SK-N-SH (cell line): ENCODE results near the gene TMEM134. TPM values are rescaled to one million over a fixed set of nuclear protein-coding genes. Genes with fewer than 3 reads are reported as not detected.

Source experiments
- CTCF ChIA-PET: fragments of 300-600, 350-600 bp; formaldehyde crosslinking; extraction: SDS; loops from one replicate; lab custom pipeline; 2021; lab: Yijun Ruan, JAX
- POLR2A ChIA-PET: fragments of 350-600 bp; sonication (Branson Sonifier 250); formaldehyde crosslinking; extraction: SDS; loops from one replicate; lab custom pipeline; 2020; ENCODE audit warnings: antibody characterized with exemption, inconsistent platforms; lab: Yijun Ruan, JAX
- DNase-seq: peaks from one replicate; pipeline ENCODE4 v3.0.0; 2012
- H2AFZ ChIP-seq: fragments of 200-600 bp; sonication (generic); 2 replicates; pipeline ENCODE4 v1.8.1; 2016; ENCODE audit warnings: antibody characterized with exemption, mild to moderate bottlenecking, low read depth
- H3F3A ChIP-seq: fragments of 200-600 bp; sonication (generic); replicated peaks from 2 replicates; pipeline ENCODE3; 2016; ENCODE audit warnings: antibody characterized with exemption, mild to moderate bottlenecking; ENCODE audit not compliant: insufficient read depth
- H3K27ac ChIP-seq, 2 experiments: fragments of 200-500 bp in 1 of 2; fragments of 200-600 bp in 1 of 2; sonication (Bioruptor generic) in 1 of 2; sonication (generic), shearing (Covaris generic) in 1 of 2; 2 replicates each; pipeline versions ENCODE4 v1.5.1 to v1.6.1; 2014 to 2016; ENCODE audit warnings: low read depth in 2 of 2, inconsistent platforms in 1 of 2, low read length in 1 of 2, mild to moderate bottlenecking in 1 of 2, mixed read lengths in 1 of 2
- H3K27me3 ChIP-seq: fragments of 200-600 bp; sonication (generic), shearing (Covaris generic); 2 replicates; pipeline ENCODE4 v1.6.1; 2016; ENCODE audit warnings: mixed run types; ENCODE audit not compliant: insufficient read depth
- H3K36me3 ChIP-seq, 2 experiments: fragments of 200-500 bp in 1 of 2; fragments of 200-600 bp in 1 of 2; sonication (Bioruptor generic) in 1 of 2; sonication (generic) in 1 of 2; replicated peaks in 1 of 2; 2 replicates each; pipeline versions ENCODE3 to v1.5.1; 2014 to 2016; ENCODE audit warnings: low read length in 1 of 2, mild to moderate bottlenecking in 1 of 2; ENCODE audit not compliant: insufficient read depth in 2 of 2, control insufficient read depth in 1 of 2
- H3K4me1 ChIP-seq, 2 experiments: fragments of 200-500 bp in 1 of 2; fragments of 200-600 bp in 1 of 2; sonication (Bioruptor generic) in 1 of 2; sonication (generic), shearing (Covaris generic) in 1 of 2; 2 replicates each; pipeline versions ENCODE4 v1.5.1 to v1.6.1; 2014 to 2016; ENCODE audit warnings: low read depth in 1 of 2, low read length in 1 of 2, mixed run types in 1 of 2; ENCODE audit not compliant: insufficient read depth in 2 of 2, control insufficient read depth in 1 of 2
- H3K4me2 ChIP-seq: fragments of 200-600 bp; sonication (generic), shearing (Covaris generic); 2 replicates; pipeline ENCODE4 v1.6.1; 2017; ENCODE audit warnings: mixed run types
- H3K4me3 ChIP-seq, 2 experiments: fragments of 200-500 bp in 1 of 2; fragments of 200-600 bp in 1 of 2; sonication (Bioruptor generic) in 1 of 2; sonication (generic), shearing (Covaris generic) in 1 of 2; 2 replicates each; pipeline versions ENCODE4 v1.5.1 to v1.8.1; 2014 to 2016; ENCODE audit warnings: low read depth in 2 of 2, inconsistent platforms in 1 of 2, low read length in 1 of 2, mild to moderate bottlenecking in 1 of 2, mixed read lengths in 1 of 2, moderate library complexity in 1 of 2
- H3K79me2 ChIP-seq: fragments of 200-600 bp; sonication (generic); 2 replicates; pipeline ENCODE4 v1.8.1; 2017; ENCODE audit warnings: mild to moderate bottlenecking; ENCODE audit not compliant: insufficient read depth
- H3K9ac ChIP-seq: fragments of 200-600 bp; sonication (generic); 2 replicates; pipeline ENCODE4 v1.6.1; 2017; ENCODE audit warnings: mixed run types
- H3K9me2 ChIP-seq: fragments of 200-600 bp; sonication (generic); 2 replicates; pipeline ENCODE4 v1.6.1; 2017; ENCODE audit warnings: mixed run types
- H3K9me3 ChIP-seq: fragments of 200-600 bp; sonication (generic); 2 replicates; pipeline ENCODE4 v1.6.1; 2017; ENCODE audit warnings: mixed run types, mild to moderate bottlenecking, moderate library complexity
- H4K20me1 ChIP-seq: fragments of 200-600 bp; sonication (generic); 2 replicates; pipeline ENCODE4 v1.6.1; 2017; ENCODE audit warnings: mild to moderate bottlenecking, mixed run types; ENCODE audit not compliant: insufficient read depth
- CHD2 ChIP-seq: fragments of 150-350 bp; IDR thresholded peaks from 2 replicates; pipeline ENCODE4 v1.6.1; 2018; ENCODE audit warnings: low read length; ENCODE audit not compliant: partially characterized antibody
- ELF1 ChIP-seq: IDR thresholded peaks from 2 replicates; pipeline ENCODE4 v1.4.0; 2012
- EZH2phosphoT487 ChIP-seq: fragments of 200-600 bp; sonication (generic); IDR thresholded peaks from 2 replicates; pipeline ENCODE4 v1.6.1; 2017; ENCODE audit warnings: low read depth, mixed run types, mild to moderate bottlenecking, antibody characterized with exemption, moderate library complexity, borderline replicate concordance
- FOSL2 ChIP-seq: IDR thresholded peaks from 2 replicates; pipeline ENCODE4 v1.4.0; 2012; ENCODE audit warnings: low read depth, mild to moderate bottlenecking, moderate library complexity, borderline replicate concordance
- GABPA ChIP-seq: IDR thresholded peaks from 2 replicates; pipeline ENCODE4 v1.4.0; 2012; ENCODE audit warnings: low read depth, mild to moderate bottlenecking
- GATA2 ChIP-seq: sonication (generic); formaldehyde crosslinking; IDR thresholded peaks from 2 replicates; pipeline ENCODE4 v1.5.0; 2020; ENCODE audit warnings: mild to moderate bottlenecking, missing genetic modification reagents
- NFIC ChIP-seq: IDR thresholded peaks from 2 replicates; pipeline ENCODE4 v1.4.0; 2012; ENCODE audit warnings: borderline replicate concordance
- NRF1 ChIP-seq: IDR thresholded peaks from 2 replicates; pipeline ENCODE4 v1.6.1; 2012; ENCODE audit warnings: low read depth, mild to moderate bottlenecking, low read length
- POLR2AphosphoS5 ChIP-seq: IDR thresholded peaks from 2 replicates; pipeline ENCODE4 v1.6.1; 2012; ENCODE audit warnings: low read depth, low read length
- RAD21 ChIP-seq: IDR thresholded peaks from 2 replicates; pipeline ENCODE4 v1.6.1; 2012; ENCODE audit warnings: mild to moderate bottlenecking, low read length
- RCOR1 ChIP-seq: fragments of 150-350 bp; IDR thresholded peaks from 2 replicates; pipeline ENCODE4 v1.6.1; 2017; ENCODE audit warnings: antibody characterized with exemption, low read length
- SIN3A ChIP-seq: IDR thresholded peaks from 2 replicates; pipeline ENCODE4 v1.6.1; 2012; ENCODE audit warnings: low read depth, mild to moderate bottlenecking, low read length, moderate library complexity, borderline replicate concordance
- SMC3 ChIP-seq: IDR thresholded peaks from 2 replicates; pipeline ENCODE4 v1.6.1; 2012; ENCODE audit warnings: low read depth, low read length, improper control_type of control experiment
- YY1 ChIP-seq: IDR thresholded peaks from 2 replicates; pipeline ENCODE4 v1.4.0; 2012; ENCODE audit warnings: low read depth, mild to moderate bottlenecking
- WGBS: methylation state at CpG from one replicate; pipeline ENCODE4 v1.1.6; 2017; ENCODE audit warnings: low lambda C conversion rate; 5-methylcytosine and 5-hydroxymethylcytosine counted together
- polyA plus RNA-seq, 3 experiments: library from polyadenylated mRNA; depleted of rRNA; stranded (reverse); fragments of >200 nt; gene quantifications; 2 replicates each; pipeline ENCODE4 v1.2.3, GENCODE V29; 2012
- TF ChIP-seq, protein P1 (sequence below): fragments of 150-350 bp; IDR thresholded peaks from 2 replicates; pipeline ENCODE4 v1.6.1; 2016; ENCODE audit warnings: mild to moderate bottlenecking, low read depth, low read length
- TF ChIP-seq, protein P2 (sequence below): fragments of 200-600 bp; sonication (generic); IDR thresholded peaks from 2 replicates; pipeline ENCODE4 v1.6.1; 2017; ENCODE audit warnings: antibody characterized with exemption, mild to moderate bottlenecking, moderate library complexity
- TF ChIP-seq, protein P3 (sequence below): IDR thresholded peaks from 2 replicates; pipeline ENCODE4 v1.4.0; 2012; ENCODE audit warnings: low read depth, borderline replicate concordance

TMEM134 gene
- polyA plus RNA-seq, 1 of the 3 experiments (the other 2 are of a cell fraction): 132 TPM

DNA sequence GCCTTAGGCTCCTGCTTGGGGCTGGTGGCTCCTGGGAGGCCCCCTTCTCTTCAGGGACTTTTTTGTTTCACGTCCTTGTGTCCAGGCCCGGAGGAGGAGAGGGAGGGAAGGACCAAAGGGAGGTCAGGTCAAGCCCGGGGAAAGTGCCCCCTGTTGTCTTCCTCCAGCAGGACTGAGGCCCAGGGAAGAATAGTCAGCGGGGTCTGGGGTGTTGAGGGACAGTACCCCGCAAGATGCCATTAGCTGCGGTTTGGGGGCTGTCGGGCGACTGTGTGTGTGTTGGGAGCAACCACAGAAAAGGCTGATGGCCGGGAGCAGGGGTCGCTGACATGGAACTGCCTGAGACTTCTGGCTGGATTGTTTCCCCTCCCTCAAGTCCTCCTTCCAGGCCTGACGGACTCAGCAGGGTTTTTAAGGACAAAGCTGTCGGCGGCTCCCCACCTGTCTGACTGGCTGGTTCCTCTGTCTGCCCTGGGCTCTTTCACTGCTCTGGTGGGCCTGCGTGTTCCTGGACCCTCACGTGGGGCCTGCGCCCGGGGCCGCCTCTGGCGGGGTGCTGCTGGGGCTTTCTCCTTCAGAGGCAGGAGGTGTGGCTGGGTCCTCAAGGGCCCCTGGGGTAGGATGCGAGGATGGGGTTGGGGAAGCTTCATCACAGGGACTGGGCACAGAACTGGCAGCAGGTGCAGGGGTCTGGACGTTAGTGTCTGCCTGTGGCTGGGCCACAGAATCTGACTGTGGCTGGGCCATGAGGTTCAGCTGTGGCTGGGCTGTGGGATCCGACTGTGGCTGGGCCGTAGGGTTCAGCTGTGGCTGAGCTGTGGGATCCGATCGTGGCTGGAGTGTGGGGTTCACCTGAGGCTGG, 18.0 kb downstream of the TMEM134 start:
- Histone ChIP-seq H3K27ac (no peak overlapping the region), H3K4me1 (peaks cover 0 to 4% of the 10 kb centered on the region in 2 experiments; a peak in 1 of 4 replicates), H3K27me3 (no peaks in the 10 kb centered on the region), H3K9ac (no peak overlapping the region), H3K4me2 (no peak overlapping the region), H2AFZ (no peak overlapping the region), H3F3A (no peaks in the 10 kb centered on the region), H3K9me2 (no peaks in the 10 kb centered on the region), H4K20me1 (no peaks in the 10 kb centered on the region), H3K9me3 (no peaks in the 10 kb centered on the region), H3K79me2 (no peaks in the 10 kb centered on the region), H3K36me3 (no peaks in the 10 kb centered on the region), H3K4me3 (no peak overlapping the region)
- CTCF ChIA-PET: interaction anchor here (0.6 kb wide), 1 partner anchor 75 kb away, joined by 3 read pairs; no protein-coding TSS in a partner anchor
- TF ChIP-seq FOSL2: no peak
- TF ChIP-seq, protein P1, sequence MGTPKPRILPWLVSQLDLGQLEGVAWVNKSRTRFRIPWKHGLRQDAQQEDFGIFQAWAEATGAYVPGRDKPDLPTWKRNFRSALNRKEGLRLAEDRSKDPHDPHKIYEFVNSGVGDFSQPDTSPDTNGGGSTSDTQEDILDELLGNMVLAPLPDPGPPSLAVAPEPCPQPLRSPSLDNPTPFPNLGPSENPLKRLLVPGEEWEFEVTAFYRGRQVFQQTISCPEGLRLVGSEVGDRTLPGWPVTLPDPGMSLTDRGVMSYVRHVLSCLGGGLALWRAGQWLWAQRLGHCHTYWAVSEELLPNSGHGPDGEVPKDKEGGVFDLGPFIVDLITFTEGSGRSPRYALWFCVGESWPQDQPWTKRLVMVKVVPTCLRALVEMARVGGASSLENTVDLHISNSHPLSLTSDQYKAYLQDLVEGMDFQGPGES: no peak
- POLR2A ChIA-PET: interaction anchor here (1.7 kb wide), 1 partner anchor 17 kb away, joined by 5 read pairs; no protein-coding TSS in a partner anchor
- no peak for DNase-seq
- WGBS: 84% methylated on average over 11 of the region's 25 CpGs

DNA sequence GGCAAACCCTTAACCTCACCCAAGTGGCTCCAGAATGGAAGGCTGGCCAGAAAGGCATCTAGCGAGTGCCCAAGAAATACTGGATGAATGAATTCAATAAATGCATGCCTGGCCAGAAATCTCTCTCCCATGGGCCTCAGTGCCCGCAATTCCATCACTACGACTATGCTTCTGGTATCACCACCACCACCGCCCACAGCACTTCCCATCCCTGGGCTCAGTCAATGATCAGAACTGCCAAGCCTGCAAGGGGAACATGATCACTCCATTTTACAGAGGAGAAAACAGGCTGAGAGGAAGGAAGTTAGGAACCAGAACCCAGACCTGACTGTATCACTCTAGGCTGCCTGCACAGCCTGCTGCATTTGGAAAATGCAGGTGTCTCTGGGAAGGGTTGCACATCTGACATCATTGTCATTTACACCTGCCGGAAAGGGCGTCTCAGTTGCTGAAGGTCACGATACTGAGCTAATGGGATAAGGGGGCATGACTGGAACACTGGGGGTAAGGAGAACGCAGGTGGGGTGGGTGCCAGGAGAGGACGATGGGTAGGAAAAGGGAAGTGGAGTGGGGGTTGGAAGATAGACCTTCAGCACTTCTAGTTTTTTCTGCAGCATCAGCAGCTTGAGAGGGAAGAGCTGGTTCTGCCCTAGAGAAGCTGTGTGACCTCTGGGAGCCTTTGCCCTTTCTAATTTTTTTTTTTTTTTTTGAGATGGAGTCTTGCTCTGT, 19.8 kb downstream of the TMEM134 start:
- H3K9me3 ChIP-seq: no peaks in the 10 kb centered on the region
- no peaks in the 10 kb centered on the region for H3F3A ChIP-seq
- peaks cover 0 to 4% of the 10 kb centered on the region in 2 experiments; a peak in 2 of 4 replicates for H3K4me1 ChIP-seq
- H3K9ac ChIP-seq: no peak overlapping the region
- no peak overlapping the region for H3K4me3 ChIP-seq
- H3K27me3 ChIP-seq: no peaks in the 10 kb centered on the region
- H3K27ac ChIP-seq: no peak overlapping the region
- no peak for TF ChIP-seq YY1
- TF ChIP-seq GABPA: no peak
- TF ChIP-seq EZH2phosphoT487: no peak
- TF ChIP-seq ELF1: no peak
- no peak for TF ChIP-seq NFIC
- TF ChIP-seq NRF1: no peak
- TF ChIP-seq, protein P2, sequence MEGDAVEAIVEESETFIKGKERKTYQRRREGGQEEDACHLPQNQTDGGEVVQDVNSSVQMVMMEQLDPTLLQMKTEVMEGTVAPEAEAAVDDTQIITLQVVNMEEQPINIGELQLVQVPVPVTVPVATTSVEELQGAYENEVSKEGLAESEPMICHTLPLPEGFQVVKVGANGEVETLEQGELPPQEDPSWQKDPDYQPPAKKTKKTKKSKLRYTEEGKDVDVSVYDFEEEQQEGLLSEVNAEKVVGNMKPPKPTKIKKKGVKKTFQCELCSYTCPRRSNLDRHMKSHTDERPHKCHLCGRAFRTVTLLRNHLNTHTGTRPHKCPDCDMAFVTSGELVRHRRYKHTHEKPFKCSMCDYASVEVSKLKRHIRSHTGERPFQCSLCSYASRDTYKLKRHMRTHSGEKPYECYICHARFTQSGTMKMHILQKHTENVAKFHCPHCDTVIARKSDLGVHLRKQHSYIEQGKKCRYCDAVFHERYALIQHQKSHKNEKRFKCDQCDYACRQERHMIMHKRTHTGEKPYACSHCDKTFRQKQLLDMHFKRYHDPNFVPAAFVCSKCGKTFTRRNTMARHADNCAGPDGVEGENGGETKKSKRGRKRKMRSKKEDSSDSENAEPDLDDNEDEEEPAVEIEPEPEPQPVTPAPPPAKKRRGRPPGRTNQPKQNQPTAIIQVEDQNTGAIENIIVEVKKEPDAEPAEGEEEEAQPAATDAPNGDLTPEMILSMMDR: no peak
- no peak for TF ChIP-seq RAD21
- TF ChIP-seq RCOR1: no peak
- TF ChIP-seq FOSL2: no peak
- TF ChIP-seq GATA2 (CRISPR knock-in tag): no peak
- no peak for TF ChIP-seq CHD2
- no peak for TF ChIP-seq SIN3A
- no peak for TF ChIP-seq POLR2AphosphoS5
- TF ChIP-seq, protein P3, sequence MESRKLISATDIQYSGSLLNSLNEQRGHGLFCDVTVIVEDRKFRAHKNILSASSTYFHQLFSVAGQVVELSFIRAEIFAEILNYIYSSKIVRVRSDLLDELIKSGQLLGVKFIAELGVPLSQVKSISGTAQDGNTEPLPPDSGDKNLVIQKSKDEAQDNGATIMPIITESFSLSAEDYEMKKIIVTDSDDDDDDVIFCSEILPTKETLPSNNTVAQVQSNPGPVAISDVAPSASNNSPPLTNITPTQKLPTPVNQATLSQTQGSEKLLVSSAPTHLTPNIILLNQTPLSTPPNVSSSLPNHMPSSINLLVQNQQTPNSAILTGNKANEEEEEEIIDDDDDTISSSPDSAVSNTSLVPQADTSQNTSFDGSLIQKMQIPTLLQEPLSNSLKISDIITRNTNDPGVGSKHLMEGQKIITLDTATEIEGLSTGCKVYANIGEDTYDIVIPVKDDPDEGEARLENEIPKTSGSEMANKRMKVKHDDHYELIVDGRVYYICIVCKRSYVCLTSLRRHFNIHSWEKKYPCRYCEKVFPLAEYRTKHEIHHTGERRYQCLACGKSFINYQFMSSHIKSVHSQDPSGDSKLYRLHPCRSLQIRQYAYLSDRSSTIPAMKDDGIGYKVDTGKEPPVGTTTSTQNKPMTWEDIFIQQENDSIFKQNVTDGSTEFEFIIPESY: no peak
- no peak for TF ChIP-seq SMC3
- TF ChIP-seq, all 33 proteins: peak for 0
- Histone ChIP-seq H3K79me2 (no peaks in the 10 kb centered on the region), H3K4me2 (no peak overlapping the region), H3K36me3 (no peaks in the 10 kb centered on the region), H2AFZ (no peak overlapping the region), H4K20me1 (no peaks in the 10 kb centered on the region), H3K9me2 (no peaks in the 10 kb centered on the region)
- ChIA-PET CTCF (interaction anchor here (0.9 to 1.1 kb wide), 2 partner anchors 10 to 48 kb away, joined by 3 read pairs; no protein-coding TSS in a partner anchor), POLR2A (interaction anchor here (0.6 to 1.7 kb wide), 2 partner anchors 12 to 19 kb away, joined by 3 to 5 read pairs; no protein-coding TSS in a partner anchor)
- no peak for DNase-seq
- 81% methylated on average over 8 of the region's 9 CpGs for WGBS
